Activated CD8-positive, alpha-beta memory T cell treated with anti-CD3 and anti-CD28 coated beads for 36 hours (primary cell): ENCODE results near the gene LENG8. TPM values are rescaled to one million over a fixed set of nuclear protein-coding genes. Genes with fewer than 3 reads are reported as not detected.
"Not testable (repeated sequence)": the region's sequence is repeated elsewhere in the genome, so short reads cannot be mapped to it uniquely, and the experiment has no call there.

Source experiments
- CTCF ChIA-PET: fragments of 350-600 bp; sonication (Branson Sonifier 250); formaldehyde crosslinking; loops from one replicate; lab custom pipeline; 2021; ENCODE audit warnings: antibody characterized with exemption; lab: Charles Lee
- POLR2A ChIA-PET: fragments of 350-600 bp; sonication (Branson Sonifier 250); formaldehyde crosslinking; loops from one replicate; lab custom pipeline; 2021; ENCODE audit warnings: antibody characterized with exemption; lab: Charles Lee
- total RNA-seq, 2 experiments: library from RNA; stranded (reverse); gene quantifications; one replicate each; pipeline ENCODE4 v1.2.3, GENCODE V29; 2021

LENG8 gene
- total RNA-seq, 2 experiments from 2014 or later = 121 to 132 TPM

DNA sequence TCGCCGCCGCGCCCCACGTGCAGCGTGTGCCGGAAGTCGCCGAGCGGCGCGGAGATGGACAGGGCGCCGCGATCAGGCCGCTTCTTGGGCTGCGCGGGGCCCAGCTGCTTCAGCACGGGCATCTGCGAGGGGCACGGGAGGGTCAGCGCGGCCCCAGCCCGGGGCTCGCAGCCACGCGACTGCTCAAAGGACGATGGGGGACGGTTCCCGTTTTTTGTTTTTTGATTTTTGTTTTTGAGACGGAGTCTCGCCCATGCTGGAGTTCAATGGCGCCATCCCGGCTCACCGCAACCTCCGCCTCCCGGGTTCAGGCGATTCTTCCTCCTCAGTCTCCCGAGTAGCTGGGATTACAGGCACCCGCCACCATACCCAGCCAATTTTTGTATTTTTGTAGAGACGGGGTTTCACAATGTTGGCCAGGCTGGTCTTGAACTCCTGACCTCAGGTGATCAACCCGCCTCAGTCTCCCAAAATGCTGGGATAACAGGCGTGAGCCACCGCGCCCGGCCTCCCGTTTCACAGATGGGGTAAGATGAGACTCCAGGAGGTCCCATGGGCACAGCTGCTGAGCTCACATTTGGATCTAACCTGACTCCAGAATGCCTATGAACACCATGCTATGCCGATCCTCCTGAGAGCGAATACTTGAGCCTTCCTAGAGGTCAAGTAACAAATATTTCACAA, 16.6 kb downstream of the LENG8 start:
- CTCF ChIA-PET = interaction anchor here (0.9 to 1.2 kb wide), 2 partner anchors 12 to 14 kb away, joined by 4 read pairs; no protein-coding TSS in a partner anchor
- POLR2A ChIA-PET = no interaction called here

DNA sequence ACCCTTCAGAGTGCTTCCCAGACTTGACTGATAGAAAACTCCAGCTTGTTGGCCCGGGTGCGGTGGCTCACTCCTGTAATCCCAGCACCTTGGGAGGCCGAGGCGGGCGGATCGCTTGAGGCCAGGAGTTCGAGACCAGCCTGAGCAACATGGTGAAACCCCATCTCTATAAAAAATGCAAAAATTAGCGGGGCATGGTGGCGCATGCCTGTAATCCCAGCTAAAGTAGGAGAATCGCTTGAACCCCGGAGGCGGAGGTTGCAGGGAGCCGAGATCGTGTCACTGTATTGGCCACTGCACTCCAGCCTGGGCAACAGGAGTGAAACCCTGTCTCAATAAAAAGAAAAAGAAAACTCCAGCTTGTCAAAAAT, 17.1 kb downstream of the LENG8 start:
- CTCF ChIA-PET = interaction anchor here (0.9 to 1.2 kb wide), 2 partner anchors 12 to 13 kb away, joined by 4 read pairs; no protein-coding TSS in a partner anchor
- POLR2A ChIA-PET = not testable (repeated sequence)

DNA sequence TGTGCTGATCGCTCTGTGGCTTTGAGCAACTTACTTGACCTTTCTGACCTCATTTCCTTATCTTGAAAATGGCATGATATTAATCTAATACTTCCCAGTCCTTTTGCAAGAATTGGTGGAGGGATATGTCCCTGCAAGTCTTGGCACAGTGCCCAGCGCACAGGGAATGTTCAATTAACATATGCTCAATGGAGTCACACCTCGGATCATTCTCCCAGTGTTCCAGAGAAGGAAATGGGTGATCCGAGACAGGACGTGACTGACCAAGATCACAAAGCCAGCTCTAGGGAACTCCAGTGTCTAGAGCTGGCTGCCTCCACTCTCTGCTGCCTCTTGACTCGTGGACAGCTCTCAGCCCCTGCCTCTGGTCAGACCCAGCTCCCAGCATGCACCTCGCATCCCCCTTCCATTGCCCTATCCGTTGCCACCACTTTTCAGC, 20.5 kb downstream of the LENG8 start:
- ChIA-PET POLR2A (no interaction called here), CTCF (interaction anchor here (1.0 to 1.3 kb wide), 2 partner anchors 8 to 11 kb away, joined by 3 to 5 read pairs; no protein-coding TSS in a partner anchor)

DNA sequence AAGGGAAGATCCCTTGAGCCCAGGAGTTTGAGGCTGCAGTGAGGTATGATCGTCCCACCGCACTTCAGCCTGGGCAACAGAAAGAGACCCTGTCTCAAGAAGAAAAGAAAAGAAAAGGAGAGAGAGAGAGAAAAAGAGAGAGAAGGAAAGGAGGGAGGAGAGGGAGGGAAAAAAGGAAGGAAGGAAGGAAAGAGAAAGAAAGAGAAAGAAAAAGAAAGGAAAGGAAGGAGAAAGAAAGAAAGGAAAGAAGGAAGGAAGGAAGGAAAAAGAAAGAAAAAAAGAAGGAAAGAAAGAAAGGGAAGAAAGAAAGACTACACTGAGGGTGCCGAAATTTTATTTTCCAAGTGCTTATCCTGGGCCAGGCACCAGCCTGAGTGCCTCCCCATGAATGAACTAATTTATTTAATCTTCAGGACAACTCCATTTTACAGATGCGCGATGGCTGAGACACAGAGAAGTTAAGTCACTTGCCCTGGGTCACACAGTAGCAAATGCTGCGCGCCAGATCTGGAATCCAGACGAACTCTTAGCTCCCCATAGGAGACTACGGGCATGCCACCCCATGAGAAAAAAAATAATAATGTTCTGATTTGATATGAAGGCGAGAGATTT, 21.4 kb downstream of the LENG8 start:
- CTCF ChIA-PET = interaction anchor here (0.6 to 1.0 kb wide), 2 partner anchors 7 to 300 kb away, joined by 3 to 5 read pairs; no protein-coding TSS in a partner anchor
- POLR2A ChIA-PET = no interaction called here

DNA sequence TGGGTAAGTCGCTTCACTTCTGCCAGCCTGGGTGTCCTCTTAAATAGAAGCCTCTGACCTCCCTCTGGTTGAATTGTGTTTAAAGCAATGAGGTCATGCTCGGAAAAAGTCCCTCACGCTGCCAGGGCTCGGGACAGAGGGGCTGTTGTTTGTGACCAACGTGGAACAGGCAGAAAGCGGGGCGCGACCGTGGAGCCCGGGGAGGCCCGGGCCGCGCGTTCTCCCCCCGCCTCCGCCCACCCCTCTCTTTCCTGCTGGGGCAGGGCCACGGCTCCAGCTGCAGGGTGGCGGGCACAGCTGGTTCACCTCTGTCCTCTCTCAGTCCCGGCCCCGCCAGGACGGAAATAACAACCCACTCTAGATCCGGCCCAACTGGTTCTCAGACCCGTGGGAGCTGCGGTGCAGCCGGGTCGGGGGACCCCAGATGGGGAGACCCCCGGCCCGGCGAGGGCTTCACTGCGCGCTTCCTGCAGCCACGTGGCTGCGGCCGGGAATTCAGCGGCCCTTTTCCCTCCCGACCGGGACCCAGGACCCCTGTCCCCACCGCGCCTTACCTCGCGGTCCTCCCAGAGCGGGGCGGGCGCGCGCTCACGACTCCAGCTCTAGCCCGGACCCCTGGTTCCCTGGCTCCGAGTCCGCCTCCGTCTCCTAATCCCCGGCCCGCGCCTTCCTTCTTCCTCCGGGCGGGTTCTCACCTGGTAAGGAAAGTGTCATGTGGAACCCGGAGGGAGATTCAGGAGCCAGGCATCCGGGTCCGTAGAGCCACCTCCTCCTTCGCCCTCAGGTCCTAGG, 22.2 kb downstream of the LENG8 start:
- POLR2A ChIA-PET = no interaction called here
- CTCF ChIA-PET = no interaction called here

DNA sequence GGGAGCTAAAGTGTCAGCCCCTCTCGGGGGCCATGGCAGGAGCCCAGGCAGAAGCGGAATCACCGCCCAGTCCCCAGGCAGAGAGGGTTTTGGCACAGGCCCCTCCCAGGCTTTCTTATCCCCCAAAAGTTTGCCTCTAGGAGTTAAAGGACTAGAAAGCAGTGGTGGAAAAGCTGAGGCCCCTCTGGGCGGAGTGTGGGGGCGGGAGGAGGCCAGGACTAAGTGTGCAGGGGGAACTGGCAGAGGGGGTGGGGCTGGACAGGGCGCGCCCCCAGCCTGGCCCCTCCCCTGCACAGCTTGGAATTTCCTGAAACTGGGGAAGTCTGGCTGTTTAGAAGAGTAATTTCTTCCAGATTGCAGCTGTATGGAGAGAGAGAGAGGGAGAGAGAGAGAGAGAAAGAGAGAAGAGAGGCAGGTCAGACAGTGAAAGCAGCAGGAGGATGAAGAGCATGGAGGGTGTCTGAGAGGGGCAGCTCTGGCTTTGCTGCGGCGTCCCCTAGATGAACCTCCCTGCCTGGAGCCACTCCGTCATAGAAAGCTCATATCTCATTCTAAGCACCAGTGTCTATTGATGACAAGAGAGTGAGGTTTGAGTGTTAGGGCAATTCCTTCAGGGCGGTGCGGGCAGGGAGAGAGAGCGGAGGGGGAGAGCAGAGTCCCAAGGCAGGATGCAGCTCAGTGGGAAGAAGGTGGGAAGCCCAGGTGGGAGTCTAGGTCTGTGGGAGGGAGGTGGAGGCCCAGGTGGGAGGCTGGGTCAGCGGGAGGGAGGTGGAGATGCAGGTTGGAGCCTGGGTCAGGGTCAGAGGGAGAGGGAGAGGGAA, 24.3 kb downstream of the LENG8 start, which contains the start of gene CDC42EP5:
CDC42EP5 (minus strand) TSS at position 226 of the 821 bp plus-strand sequence. CDS start 7,749 bp downstream, outside the sequence.
- CTCF ChIA-PET = interaction anchor here (1.1 kb wide), 1 partner anchor 8 kb away, joined by 5 read pairs; no protein-coding TSS in a partner anchor
- POLR2A ChIA-PET = no interaction called here

DNA sequence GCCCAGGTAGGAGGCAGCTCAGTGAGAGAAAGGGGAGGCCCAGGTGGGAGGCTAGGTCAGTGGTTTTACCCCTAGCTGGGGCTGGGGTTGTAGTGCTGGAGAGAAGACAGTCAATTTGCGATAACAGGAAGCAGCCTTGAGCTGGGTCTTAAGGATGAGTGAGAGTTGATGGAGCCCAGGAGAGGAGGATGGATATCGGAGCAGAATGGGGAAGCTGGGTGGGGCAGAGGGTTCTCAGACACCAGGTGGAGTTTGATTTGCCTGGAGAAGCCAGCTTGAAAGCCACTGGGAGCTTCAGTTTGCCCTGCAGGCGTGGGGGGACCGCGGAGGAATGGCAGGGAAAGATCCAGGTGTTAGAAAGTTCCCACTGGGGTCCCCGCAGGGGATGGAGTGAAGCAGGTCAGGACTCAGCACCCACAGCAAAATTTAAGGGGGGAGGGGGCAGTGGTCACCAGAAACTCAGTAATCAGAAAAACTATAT, 24.9 kb downstream of the LENG8 start:
- CTCF ChIA-PET = no interaction called here
- POLR2A ChIA-PET = no interaction called here

DNA sequence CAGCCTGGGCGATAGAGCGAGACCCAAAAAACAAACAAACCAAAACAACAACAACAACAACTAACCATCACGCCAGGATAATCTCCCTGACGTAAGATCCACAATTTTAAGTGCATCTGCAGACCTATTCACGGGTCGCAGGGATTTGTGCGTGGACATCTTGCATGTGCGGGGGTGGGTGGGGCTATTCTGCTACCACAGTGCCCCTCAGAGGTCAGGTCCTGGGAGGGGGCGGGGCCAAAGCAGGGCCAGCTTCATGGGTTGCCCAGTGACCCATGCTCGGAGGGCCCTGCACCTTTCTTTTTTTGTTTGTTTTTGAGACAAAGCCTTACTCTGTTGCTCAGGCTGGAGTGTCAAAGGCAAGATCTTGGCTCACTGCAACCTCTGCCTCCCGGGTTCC, 26.7 kb downstream of the LENG8 start:
- CTCF ChIA-PET = interaction anchor here (0.5 kb wide), 1 partner anchor 12 kb away, joined by 3 read pairs; the partner anchor contains the start of gene LENG9
- POLR2A ChIA-PET = no interaction called here

DNA sequence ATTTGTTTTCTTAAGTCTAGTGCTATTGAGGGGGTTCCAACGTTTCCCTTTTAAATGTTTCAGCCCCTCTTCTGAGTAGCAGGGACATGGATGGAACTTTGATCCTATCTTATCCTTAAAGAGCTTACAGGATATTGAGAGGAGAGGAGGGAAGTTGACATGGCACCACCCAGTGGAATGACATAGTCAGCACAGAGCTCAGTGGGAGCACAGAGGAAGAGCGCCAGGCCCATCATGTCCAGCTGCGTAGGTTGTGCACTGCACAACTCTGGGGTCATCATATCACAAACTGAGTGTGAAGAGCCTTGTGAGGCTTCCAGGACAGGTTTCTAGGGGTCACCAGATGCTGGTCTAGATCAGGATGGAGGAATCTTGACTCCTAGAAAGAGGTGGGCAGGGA, 28.7 kb downstream of the LENG8 start:
- POLR2A ChIA-PET = no interaction called here
- CTCF ChIA-PET = interaction anchor here (0.7 to 1.5 kb wide), 3 partner anchors 8 to 197 kb away, joined by 3 to 5 read pairs (median 4); no protein-coding TSS in a partner anchor

DNA sequence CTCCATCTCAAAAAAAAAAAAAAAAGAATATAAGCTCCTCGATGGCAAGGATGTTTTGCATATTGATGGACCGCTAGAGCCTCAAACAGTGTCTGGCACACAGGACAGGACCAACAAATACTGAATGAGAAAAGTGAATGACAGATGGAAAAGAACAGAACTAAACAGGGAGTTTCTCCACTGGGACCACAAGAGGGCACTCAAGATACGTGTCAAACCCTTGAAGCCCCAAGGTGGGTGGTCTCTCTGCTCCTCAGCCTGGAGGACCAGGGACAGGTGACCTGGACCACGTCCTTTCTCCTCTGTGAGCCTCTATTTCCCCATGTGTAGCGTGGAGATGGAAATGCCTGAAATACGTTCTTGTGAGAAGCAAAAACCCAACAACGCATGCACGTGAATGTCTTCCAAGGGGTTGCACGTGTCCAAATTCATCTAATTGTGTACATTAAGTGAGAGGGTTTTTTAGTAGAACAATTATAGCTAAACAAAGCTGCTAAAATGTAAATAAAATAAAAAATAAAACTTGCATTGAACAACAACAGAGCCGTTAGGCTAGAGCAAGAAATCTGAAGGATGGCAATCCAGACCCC, 29.8 kb downstream of the LENG8 start:
- ChIA-PET POLR2A (no interaction called here), CTCF (interaction anchor here (0.6 to 3.3 kb wide), 7 partner anchors 13 to 862 kb away, joined by 3 to 16 read pairs (median 5); no protein-coding TSS in a partner anchor)

DNA sequence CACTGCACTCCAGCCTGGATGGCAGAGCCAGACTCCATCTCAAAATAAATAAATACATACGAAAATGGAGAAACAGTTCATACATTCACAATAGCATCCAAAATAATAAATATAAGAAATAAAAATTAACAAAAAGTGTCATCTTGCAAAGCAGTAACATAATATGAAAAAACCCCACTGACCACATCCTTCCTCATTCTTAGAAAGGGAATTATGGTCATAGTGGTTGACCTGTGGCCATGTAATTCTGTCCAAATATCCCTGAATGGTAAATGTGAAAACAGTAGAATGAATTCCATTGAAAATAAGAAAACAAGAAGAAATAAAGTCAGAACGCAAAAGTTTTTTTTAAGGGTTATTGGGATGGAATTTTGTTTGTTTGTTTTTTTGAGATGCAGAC, 31.1 kb downstream of the LENG8 start:
- CTCF ChIA-PET = interaction anchor here (0.8 to 3.3 kb wide), 4 partner anchors 14 to 195 kb away, joined by 4 to 16 read pairs (median 5); no protein-coding TSS in a partner anchor
- POLR2A ChIA-PET = no interaction called here

DNA sequence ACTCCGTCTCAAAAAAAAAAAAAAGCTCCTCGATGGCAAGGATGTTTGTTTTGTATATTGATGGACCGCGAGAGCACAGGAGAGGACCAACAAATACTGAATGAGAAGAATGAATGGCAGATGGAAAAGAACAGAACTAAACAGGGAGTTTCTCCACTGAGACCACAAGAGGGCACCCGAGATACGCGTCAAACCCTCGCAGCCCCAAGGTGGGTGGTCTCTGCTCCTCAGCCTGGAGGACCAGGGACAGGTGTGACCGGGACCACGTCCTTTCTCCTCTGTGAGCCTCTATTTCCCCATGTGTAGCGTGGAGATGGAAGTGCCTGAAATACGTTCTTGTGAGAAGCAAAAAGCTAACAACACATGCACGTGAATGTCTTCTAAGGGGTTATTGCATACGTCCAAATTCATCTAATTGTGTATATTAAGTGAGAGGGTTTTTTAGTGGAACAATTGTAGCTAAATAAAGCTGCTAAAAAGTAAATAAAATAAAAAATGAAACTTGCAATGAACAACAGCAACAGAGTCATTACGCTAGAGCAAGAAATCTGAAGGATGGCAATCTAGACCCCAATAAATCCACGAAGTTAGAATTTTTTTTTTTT, 32.4 kb downstream of the LENG8 start:
- CTCF ChIA-PET = interaction anchor here (0.7 to 3.3 kb wide), 12 partner anchors 8 to 1637 kb away, joined by 3 to 16 read pairs (median 4); partner anchors contain the start of gene CDC42EP5

DNA sequence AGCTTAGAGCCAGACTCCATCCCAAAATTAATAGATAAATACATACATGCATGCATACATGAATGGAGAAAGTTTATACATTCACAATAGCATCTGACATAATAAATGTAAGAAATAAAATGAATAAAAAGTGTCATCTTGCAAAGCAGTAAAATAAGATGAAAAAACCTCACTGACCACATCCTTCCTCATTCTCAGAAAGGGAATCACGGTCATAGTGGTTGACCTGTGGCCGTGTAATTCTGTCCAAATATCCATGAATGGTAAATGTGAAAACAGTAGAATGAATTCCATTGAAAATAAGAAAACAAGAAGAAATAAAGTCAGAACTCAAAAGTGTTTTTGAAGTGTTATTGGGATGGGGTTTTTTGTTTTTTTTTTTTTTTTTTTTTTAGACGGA, 33.9 kb downstream of the LENG8 start:
- POLR2A ChIA-PET = no interaction called here
- CTCF ChIA-PET = no interaction called here

More for the DNA sequence above, 32.4 kb downstream of the LENG8 start:
- POLR2A ChIA-PET = interaction anchor here (0.7 kb wide), 1 partner anchor 581 kb away, joined by 14 read pairs; no protein-coding TSS in a partner anchor

DNA sequence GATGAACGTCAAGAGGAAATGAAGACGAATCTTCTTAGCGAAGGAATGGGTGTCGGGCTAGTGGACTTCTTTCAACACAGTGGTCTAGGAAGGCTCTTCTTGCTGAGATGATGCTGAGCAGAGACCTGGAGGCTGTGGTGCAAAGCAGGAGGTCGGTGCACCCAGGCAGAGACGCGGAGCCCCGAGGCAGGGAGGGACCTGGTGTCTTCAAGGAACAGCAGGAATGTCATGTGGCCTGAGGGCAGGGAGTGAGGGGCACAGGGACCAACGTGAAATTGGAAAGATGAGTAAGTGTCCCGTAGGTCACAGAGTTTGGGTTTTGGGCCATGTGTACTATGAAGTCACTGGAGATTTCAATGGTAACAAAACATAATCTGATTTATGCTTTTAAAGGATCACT, 35.5 kb downstream of the LENG8 start:
- POLR2A ChIA-PET = no interaction called here
- CTCF ChIA-PET = interaction anchor here (0.7 kb wide), 1 partner anchor 192 kb away, joined by 3 read pairs; no protein-coding TSS in a partner anchor

DNA sequence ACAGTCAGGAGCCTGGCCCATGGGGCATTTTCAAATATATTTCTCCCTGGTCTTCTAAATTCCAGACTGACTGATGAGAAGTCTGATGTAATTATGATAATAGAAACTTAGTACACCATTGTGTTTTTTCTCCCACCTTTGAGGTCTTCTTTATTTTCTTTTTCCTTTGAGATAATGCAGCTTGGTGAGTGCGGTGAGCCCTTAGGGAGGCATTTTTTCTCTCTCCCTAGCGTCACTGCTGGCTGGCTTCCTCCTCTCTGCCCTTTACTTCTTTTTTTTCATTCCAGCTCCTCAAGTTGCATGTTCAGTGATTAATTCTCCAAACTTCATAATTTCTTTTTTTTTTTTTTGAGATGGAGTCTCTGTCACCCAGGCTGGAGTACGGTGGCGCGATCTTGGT, 36.9 kb downstream of the LENG8 start:
- POLR2A ChIA-PET = interaction anchor here (0.6 kb wide), 1 partner anchor 52 kb away, joined by 3 read pairs; no protein-coding TSS in a partner anchor
- CTCF ChIA-PET = interaction anchor here (0.7 to 1.0 kb wide), 2 partner anchors 94 to 839 kb away, joined by 3 read pairs; no protein-coding TSS in a partner anchor

DNA sequence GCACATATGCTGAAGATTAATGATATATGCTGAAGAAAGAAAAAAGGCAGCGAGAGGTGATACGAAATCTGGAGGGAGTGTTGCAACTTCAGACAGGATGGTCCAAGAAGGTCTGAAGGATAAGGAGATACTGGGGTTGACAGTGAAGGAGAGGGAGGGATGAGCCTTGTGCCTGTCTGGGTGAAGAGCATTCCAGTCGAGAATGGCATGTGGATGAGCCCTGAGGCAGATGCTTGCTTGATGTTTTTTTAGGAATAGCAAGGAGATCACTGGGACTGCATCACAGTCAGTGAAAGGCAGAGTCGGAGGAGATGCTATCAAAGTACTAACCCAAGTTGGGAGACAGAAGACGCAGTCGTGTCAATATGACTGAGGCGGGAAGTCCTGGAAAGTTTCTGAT, 40.3 kb downstream of the LENG8 start:
- ChIA-PET CTCF (no interaction called here), POLR2A (no interaction called here)

DNA sequence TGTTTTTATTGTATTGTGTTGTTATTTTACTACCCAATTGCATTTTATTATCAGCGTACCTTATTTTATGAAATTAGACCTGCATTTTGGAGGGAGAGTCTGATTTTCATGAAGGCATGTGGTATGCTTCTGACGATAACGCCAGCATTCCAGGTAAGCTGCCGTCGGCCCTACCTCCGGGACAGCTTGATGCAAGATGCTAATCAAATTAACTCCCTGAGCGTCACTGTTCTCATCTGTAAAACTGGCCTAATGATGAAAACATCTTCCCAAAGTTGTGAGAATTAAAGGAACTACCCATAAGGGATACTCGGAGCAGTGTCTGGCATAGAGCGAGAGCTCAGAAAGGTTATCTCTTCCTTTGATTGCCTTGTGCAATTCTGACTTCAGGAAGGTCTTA, 40.8 kb downstream of the LENG8 start:
- CTCF ChIA-PET = no interaction called here
- POLR2A ChIA-PET = no interaction called here
